HEK293 (cell line): ENCODE measurements around the gene ZSWIM1.

Experiments used
- CTCF ChIA-PET: fragments of 350-600 bp; formaldehyde crosslinking; extraction: SDS; loops from one replicate; lab custom pipeline; 2021; ENCODE audit warnings: antibody characterized with exemption; lab: Yijun Ruan, JAX
- POLR2A ChIA-PET: fragments of 300-600 bp; formaldehyde crosslinking; extraction: SDS; loops from one replicate; lab custom pipeline; 2020; ENCODE audit warnings: antibody characterized with exemption, inconsistent platforms; lab: Yijun Ruan, JAX
- H3K27ac ChIP-seq: fragments of 200-500 bp; sonication (Bioruptor generic); 2 replicates; pipeline ENCODE4 v1.5.1; 2014; ENCODE audit warnings: low read depth, low read length, control low read depth, inconsistent platforms; ENCODE audit errors: extremely low read depth
- H3K36me3 ChIP-seq, 2 experiments: fragments of 200-500 bp in 1 of 2; sonication (Bioruptor generic) in 1 of 2; 1 replicate in 1 of 2; 2 replicates in 1 of 2; pipeline ENCODE4 v1.5.1; 2014 to 2017; ENCODE audit warnings: inconsistent platforms in 2 of 2, low read length in 2 of 2; ENCODE audit not compliant: control insufficient read depth in 2 of 2, insufficient read depth in 1 of 2
- H3K4me1 ChIP-seq: fragments of 200-500 bp; sonication (Bioruptor generic); 2 replicates; pipeline ENCODE4 v1.5.1; 2014; ENCODE audit warnings: mild to moderate bottlenecking, low read length, inconsistent platforms; ENCODE audit not compliant: control insufficient read depth, insufficient read depth
- H3K4me3 ChIP-seq: 2 replicates; pipeline ENCODE4 v1.5.1; 2011; ENCODE audit warnings: low read depth, mild to moderate bottlenecking, control low read depth, low read length, moderate library complexity
- H3K9me3 ChIP-seq: fragments of 200-500 bp; sonication (Bioruptor generic); 2 replicates; pipeline ENCODE4 v1.5.1; 2014; ENCODE audit warnings: low read depth, low read length, inconsistent platforms; ENCODE audit not compliant: control insufficient read depth, insufficient read depth
- HIC1 ChIP-seq: fragments of 450-650 bp; formaldehyde crosslinking; IDR thresholded peaks from 2 replicates; pipeline ENCODE4 v1.5.1; 2016; ENCODE audit warnings: missing biosample characterization, missing genetic modification characterization
- HOXC10 ChIP-seq: sonication (generic); formaldehyde crosslinking; IDR thresholded peaks from 2 replicates; pipeline ENCODE4 v1.8.1; 2023; ENCODE audit warnings: mild to moderate bottlenecking, missing genetic modification reagents
- HOXD13 ChIP-seq: sonication (generic); formaldehyde crosslinking; IDR thresholded peaks from 2 replicates; pipeline ENCODE4 v1.8.0; 2022; ENCODE audit warnings: missing genetic modification reagents, borderline replicate concordance
- MYNN ChIP-seq: fragments of 450-650 bp; formaldehyde crosslinking; IDR thresholded peaks from 2 replicates; pipeline ENCODE4 v1.5.1; 2016; ENCODE audit warnings: missing biosample characterization, missing genetic modification characterization, borderline replicate concordance
- REPIN1 ChIP-seq: fragments of 450-650 bp; formaldehyde crosslinking; IDR thresholded peaks from 2 replicates; pipeline ENCODE4 v1.5.1; 2017; ENCODE audit warnings: missing biosample characterization, missing genetic modification characterization, low read depth
- YY1 ChIP-seq: fragments of 450-650 bp; formaldehyde crosslinking; IDR thresholded peaks from 2 replicates; pipeline ENCODE4 v1.5.1; 2018; ENCODE audit warnings: missing biosample characterization, missing genetic modification characterization
- ZBTB21 ChIP-seq: fragments of 450-650 bp; formaldehyde crosslinking; IDR thresholded peaks from 2 replicates; pipeline ENCODE4 v1.5.1; 2017; ENCODE audit warnings: missing biosample characterization, missing genetic modification characterization
- ZBTB7A ChIP-seq: fragments of 450-650 bp; formaldehyde crosslinking; IDR thresholded peaks from 2 replicates; pipeline ENCODE4 v1.5.1; 2016; ENCODE audit warnings: low read depth, missing biosample characterization, missing genetic modification characterization
- ZNF132 ChIP-seq: fragments of 450-650 bp; formaldehyde crosslinking; IDR thresholded peaks from 2 replicates; pipeline ENCODE4 v1.5.1; 2017; ENCODE audit warnings: missing biosample characterization, missing genetic modification characterization, borderline replicate concordance
- ZNF175 ChIP-seq: fragments of 450-650 bp; formaldehyde crosslinking; IDR thresholded peaks from 2 replicates; pipeline ENCODE4 v1.5.1; 2016; ENCODE audit warnings: missing biosample characterization, missing genetic modification characterization
- ZNF184 ChIP-seq: fragments of 450-650 bp; IDR thresholded peaks from 2 replicates; pipeline ENCODE4 v1.5.1; 2018; ENCODE audit warnings: missing biosample characterization, mild to moderate bottlenecking, missing genetic modification characterization
- ZNF248 ChIP-seq: fragments of 450-650 bp; formaldehyde crosslinking; IDR thresholded peaks from 2 replicates; pipeline ENCODE4 v1.5.1; 2017; ENCODE audit warnings: missing biosample characterization, missing genetic modification characterization
- ZNF266 ChIP-seq: fragments of 450-650 bp; formaldehyde crosslinking; IDR thresholded peaks from 2 replicates; pipeline ENCODE4 v1.5.1; 2016; ENCODE audit warnings: missing biosample characterization, missing genetic modification characterization, low read depth
- ZNF362 ChIP-seq: fragments of 450-650 bp; formaldehyde crosslinking; IDR thresholded peaks from 2 replicates; pipeline ENCODE4 v1.5.1; 2016; ENCODE audit warnings: missing biosample characterization, missing genetic modification characterization
- ZNF510 ChIP-seq: fragments of 450-650 bp; formaldehyde crosslinking; IDR thresholded peaks from 2 replicates; pipeline ENCODE4 v1.5.1; 2018; ENCODE audit warnings: mild to moderate bottlenecking, missing genetic modification characterization, missing biosample characterization; ENCODE audit not compliant: insufficient replicate concordance
- ZNF521 ChIP-seq: fragments of 450-650 bp; formaldehyde crosslinking; IDR thresholded peaks from 2 replicates; pipeline ENCODE4 v1.5.1; 2017; ENCODE audit warnings: missing biosample characterization, mild to moderate bottlenecking, missing genetic modification characterization
- ZNF626 ChIP-seq: fragments of 450-650 bp; sonication (Bioruptor Pico); formaldehyde crosslinking; IDR thresholded peaks from 2 replicates; pipeline ENCODE4 v1.5.1; 2018; ENCODE audit warnings: missing biosample characterization, missing genetic modification characterization, inconsistent platforms
- ZNF692 ChIP-seq: fragments of 450-650 bp; formaldehyde crosslinking; IDR thresholded peaks from 2 replicates; pipeline ENCODE4 v1.5.1; 2016; ENCODE audit warnings: missing biosample characterization, missing genetic modification characterization
- ZNF791 ChIP-seq: fragments of 450-650 bp; formaldehyde crosslinking; IDR thresholded peaks from 2 replicates; pipeline ENCODE4 v1.5.1; 2016; ENCODE audit warnings: missing biosample characterization, missing genetic modification characterization
- ZNF830 ChIP-seq: fragments of 450-650 bp; IDR thresholded peaks from 2 replicates; pipeline ENCODE4 v1.5.0; 2018; ENCODE audit warnings: missing biosample characterization, missing genetic modification characterization, low read depth, mild to moderate bottlenecking, moderate library complexity
- ZNF843 ChIP-seq: fragments of 450-650 bp; formaldehyde crosslinking; IDR thresholded peaks from 2 replicates; pipeline ENCODE4 v1.5.1; 2016; ENCODE audit warnings: missing biosample characterization, missing genetic modification characterization
- ZSCAN23 ChIP-seq: fragments of 450-650 bp; formaldehyde crosslinking; IDR thresholded peaks from 2 replicates; pipeline ENCODE4 v1.5.1; 2016; ENCODE audit warnings: missing biosample characterization, missing genetic modification characterization

The ZSWIM1 gene

GRCh38 chr20:45852326-45852725 is 28.7 kb upstream of the ZSWIM1 start:
- ChIA-PET POLR2A (interaction anchor here (0.6 to 0.9 kb wide), 2 partner anchors 28 to 155 kb away, joined by 3 to 5 read pairs; partner anchors contain the start of gene ZSWIM1), CTCF (no interaction called here)
- no peak overlapping the region for H3K4me3 ChIP-seq
- H3K9me3 ChIP-seq, result no peaks in the 10 kb centered on the region
- TF ChIP-seq ZNF132 (no peak), ZSCAN23 (tag by site-specific recombination) (no peak), ZNF521 (tag by site-specific recombination) (no peak), MYNN (tag by site-specific recombination) (no peak), ZBTB7A (tag by site-specific recombination) (no peak), ZNF175 (tag by site-specific recombination) (no peak), ZNF510 (tag by site-specific recombination) (no peak)
- H3K36me3 ChIP-seq, result peaks cover 0 to 42% of the 10 kb centered on the region in 2 experiments; a peak in 2 of 3 replicates
- no peak overlapping the region for H3K27ac ChIP-seq
- no peaks in the 10 kb centered on the region for H3K4me1 ChIP-seq

GRCh38 chr20:45853484-45853883 is 27.5 kb upstream of the ZSWIM1 start:
- Histone ChIP-seq H3K36me3 (peaks cover 0 to 35% of the 10 kb centered on the region in 2 experiments; a peak in 2 of 3 replicates), H3K9me3 (no peaks in the 10 kb centered on the region), H3K4me1 (no peaks in the 10 kb centered on the region), H3K27ac (no peak overlapping the region), H3K4me3 (no peak overlapping the region)
- POLR2A ChIA-PET, result interaction anchor here (0.9 kb wide), 1 partner anchor 27 kb away, joined by 3 read pairs; the partner anchor contains the start of gene ZSWIM1
- TF ChIP-seq HOXC10 (CRISPR knock-in tag), result no peak
- TF ChIP-seq ZNF362 (tag by site-specific recombination), result no peak
- no peak for TF ChIP-seq YY1 (tag by site-specific recombination)
- TF ChIP-seq ZBTB21 (tag by site-specific recombination), result no peak
- TF ChIP-seq ZNF626, result no peak
- TF ChIP-seq ZNF692 (tag by site-specific recombination), result no peak
- no peak for TF ChIP-seq ZNF184
- TF ChIP-seq ZNF830 (tag by site-specific recombination), result no peak
- TF ChIP-seq ZNF266 (tag by site-specific recombination), result no peak
- TF ChIP-seq REPIN1, result no peak
- TF ChIP-seq ZNF843 (tag by site-specific recombination), result no peak
- no peak for TF ChIP-seq ZNF248 (tag by site-specific recombination)
- no peak for TF ChIP-seq ZNF791
- no peak for TF ChIP-seq HOXD13 (CRISPR knock-in tag)
- no peak for TF ChIP-seq ZNF132
- TF ChIP-seq HIC1 (tag by site-specific recombination), result no peak
- CTCF ChIA-PET, result no interaction called here
